Measurements from ENCODE around the gene GNS.
A peak's percentile ranks its signal among the peaks of the same experiment; 100 is the strongest.
"Not testable (repeated sequence)": the region's sequence is repeated elsewhere in the genome, so short reads cannot be mapped to it uniquely, and the experiment has no call there.

The GNS gene

GRCh38 chr12:64694130-64695040 is 64.8 kb downstream of the GNS start:
- no peak for DNase-seq

DNA sequence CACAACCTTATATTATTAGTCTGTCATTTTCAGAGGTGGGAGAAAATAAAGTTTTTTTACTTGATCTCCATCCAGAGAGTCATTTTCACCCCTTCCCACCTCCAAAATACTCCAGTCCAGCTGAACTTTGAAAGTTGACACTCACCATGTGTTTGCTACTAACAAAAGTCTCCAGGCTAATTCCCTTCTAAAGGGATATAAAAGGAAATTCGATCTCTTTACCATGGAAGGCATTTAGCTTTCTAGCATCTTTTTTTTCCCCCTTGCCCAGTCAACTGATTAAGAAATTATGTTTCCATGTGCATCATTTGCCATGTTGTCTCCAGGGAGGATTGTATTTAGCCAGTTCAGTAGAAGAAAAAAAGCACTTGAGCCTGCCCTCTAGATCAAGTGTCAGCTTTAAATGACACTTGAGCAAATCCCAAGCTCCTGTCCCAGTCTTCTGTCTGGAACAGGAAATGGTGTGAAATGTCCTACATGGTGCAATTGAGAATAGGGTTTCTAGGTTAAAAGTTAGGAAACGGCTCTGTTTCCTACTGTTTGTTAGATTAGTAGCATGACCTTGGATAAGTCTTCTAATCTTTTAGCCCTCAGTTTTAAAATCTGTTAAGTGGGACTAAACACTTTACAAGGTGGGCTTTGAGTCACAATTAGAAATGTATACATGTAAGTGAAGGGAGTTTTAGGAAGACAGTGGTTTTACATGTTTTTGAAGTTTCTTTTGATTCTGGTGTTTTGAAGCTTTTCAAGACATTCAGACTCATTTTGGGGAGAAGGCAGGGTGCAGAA is 67.2 kb downstream of the GNS start:
- peak; percentile 69 to 72 for DNase-seq

DNA sequence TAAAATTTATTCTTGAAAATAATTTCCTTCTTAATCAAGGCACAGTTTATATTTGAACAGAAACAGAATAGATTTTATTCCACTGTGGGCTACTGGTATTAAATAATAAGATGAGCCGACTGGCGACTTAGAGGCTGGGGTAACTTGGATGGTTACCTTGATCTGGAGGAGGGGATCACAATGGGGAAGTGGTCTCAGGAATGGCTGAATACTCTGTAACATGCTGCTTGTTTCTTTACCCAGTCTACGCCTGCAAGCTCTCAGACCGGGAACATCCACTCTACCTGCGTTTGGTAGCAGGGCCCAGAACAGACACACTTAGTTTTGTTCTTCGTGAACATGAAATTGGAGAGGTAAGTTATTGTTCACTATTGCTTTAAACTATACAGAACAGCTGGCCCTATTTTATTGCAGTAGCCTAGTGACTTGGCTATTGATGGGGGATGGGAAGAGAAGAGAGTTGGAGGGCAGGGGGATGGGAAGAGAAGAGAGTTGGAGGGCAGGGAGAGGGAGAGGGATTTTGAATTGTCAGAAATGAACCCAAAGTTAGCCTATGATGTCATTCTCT is 67.9 kb downstream of the GNS start:
- DNase-seq: no peak

- not testable (repeated sequence) for DNase-seq
Observed at GRCh38 chr12:64690236-64690635, 69.0 kb downstream of the GNS start.

DNA sequence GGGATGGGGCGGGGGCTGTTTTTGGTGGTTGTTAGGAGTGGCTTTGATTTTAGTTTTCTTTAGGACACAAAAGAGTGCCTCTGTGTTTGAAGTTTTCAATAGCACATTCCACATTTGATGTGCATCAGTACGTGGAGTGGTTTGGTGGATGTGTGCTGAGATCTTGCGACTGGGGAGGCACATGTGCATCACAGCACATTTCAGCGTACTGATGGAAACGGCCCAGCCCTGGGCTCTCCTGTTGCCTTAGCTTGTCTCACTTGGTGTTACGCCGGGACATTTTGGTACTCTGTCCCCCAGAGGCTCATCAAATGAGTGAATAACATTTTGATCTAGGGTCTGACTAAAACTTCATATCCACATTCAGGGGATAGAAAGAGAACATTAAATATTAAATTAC is 70.5 kb downstream of the GNS start:
- DNase-seq: no peak

- no peak for DNase-seq
Observed at GRCh38 chr12:64688219-64688618, 71.0 kb downstream of the GNS start.

- DNase-seq: no peak
Observed at GRCh38 chr12:64687816-64688215, 71.4 kb downstream of the GNS start.

DNA sequence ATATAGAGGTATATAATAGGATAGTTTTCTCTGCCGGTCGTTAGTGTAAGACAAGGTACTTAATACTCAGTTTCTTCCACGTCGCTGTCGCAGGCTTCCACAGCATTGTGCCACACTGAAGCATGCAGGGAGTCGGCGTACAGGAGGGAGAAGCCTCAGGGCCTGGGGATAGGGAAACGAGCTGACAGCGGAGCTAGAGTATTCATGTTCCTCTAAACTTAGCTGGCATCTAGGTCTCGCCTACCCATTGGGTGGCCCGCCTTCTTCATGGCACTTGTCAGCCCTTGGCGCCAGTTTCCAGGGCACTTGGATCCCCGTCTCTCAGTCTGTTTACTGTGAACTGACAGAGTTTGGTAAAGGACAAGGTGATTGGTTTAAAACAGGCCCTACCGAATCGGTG is 73.6 kb downstream of the GNS start:
- DNase-seq: no peak

- DNase-seq: no peak
Observed at GRCh38 chr12:64685050-64685449, 74.2 kb downstream of the GNS start.

DNA sequence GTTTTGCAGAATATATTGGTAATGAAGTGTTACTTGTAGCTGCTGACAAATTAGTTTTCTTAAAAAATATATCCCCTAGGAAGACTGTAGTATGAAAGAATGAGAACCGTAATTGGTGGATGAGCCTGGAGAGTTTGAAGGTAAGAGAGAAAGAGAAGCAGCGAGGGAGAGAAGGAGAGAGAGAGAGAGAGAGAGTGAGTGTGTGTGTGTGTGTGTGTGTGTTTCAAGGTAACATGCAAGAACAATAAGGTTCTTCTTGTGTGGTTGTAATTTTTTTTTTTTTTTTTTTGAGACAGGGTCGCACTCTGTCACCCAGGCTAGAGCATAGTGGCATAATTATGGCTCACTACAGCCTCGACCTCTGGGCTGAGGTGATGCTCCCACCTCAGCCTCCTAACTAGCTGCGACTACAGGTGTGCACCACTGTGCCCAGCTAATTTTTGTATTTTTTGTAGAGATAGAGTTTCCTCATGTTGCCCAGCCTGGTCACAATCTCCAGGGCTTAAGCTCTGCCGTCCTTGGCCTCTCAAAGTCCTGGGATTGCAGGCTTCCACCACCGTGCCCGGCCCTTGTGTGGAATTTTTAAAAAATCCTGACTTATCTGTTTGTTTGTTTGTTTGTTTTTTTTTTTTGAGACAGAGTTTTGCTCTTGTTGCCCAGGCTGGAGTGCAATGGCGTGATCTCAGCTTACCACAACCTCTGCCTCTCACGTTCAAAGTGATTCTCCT is 75.2 kb downstream of the GNS start:
- DNase-seq: no peak

GRCh38 chr12:64682572-64683277 is 76.5 kb downstream of the GNS start:
- no peak for DNase-seq

DNA sequence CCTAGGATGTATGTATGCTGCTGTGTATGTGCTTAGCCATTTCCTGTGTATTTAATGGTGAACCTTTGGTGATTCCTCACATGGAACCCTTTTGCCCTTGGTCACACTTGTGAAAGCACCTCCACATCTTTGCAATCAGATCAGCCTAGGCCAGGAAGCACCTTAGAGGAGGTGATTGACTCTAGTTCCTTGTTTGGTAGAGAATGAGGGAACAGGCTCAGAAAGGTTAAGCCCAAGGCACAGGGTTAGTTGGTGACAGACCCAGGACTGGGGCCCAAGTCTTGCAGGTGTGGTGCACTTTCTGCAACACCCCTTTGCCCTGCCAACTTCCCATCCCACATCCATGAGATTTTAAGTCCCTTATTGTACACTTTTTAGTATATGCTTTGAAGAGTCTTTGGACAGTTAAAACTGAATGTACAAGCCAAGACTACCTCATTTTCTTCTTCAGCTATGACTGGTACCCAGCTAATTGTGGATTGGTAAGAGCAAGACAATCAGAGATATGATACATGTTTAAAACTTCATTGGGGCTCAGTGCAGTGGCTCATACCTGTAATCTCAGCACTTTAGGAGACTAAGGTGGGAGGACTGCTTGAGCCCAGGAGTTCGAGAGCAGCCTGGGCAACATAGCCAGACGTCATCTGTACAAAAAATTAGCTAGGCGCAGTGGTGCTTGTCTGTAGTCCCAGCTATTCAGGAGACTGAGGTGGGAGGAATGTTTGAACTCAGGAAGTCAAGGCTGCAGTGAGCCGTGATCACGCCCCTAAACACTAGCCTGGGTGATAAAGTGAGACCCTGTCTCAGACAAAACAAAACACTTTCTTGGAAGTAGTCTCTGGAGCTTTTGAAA is 77.8 kb downstream of the GNS start:
- DNase-seq: no peak

- DNase-seq: no peak
Observed at GRCh38 chr12:64680235-64680634, 79.0 kb downstream of the GNS start.

DNA sequence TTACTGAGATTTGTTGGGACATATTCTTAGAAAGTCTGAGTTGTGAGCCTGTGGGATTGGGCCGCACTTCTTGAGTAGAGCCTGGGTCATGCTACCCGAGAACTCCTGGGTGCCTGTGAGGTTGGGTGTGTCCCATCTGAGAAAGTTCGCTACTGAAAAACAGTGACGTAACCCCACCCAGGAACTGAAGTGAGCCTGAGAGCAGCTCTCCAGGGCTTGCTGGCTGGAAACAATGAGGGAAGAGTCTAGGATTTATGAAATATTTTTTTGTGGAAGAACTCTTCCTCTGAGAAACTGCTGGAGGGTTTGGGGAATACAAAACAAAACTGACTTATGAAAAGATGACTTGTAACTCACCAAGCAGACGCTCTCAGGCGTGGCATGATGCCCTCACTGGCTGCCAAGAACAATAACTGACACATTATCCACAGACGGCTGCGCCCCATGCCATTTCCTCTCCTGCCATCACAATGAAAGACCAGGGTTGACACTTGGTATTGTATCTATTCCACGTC is 79.7 kb downstream of the GNS start:
- no peak for DNase-seq

DNA sequence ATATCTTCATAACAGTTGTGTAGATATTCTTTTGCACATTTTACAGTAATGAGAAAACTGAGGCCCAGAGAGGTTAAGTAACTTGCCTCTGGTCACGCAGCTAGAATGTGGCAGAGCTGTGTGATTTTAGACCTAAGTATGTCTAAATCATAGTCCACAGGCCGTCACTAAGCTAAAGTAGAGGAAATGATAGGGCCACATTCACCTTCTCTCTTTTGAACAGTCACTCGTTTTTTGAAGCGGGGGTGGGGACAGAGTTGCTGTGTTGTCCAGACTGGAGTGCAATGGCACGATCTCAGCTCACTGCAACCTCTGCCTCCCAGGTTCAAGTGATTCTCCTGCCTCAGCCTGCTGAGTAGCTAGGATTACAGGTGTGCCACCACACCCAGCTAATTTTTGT is 80.4 kb downstream of the GNS start:
- no peak for DNase-seq

GRCh38 chr12:64678248-64678647 is 81.0 kb downstream of the GNS start:
- DNase-seq: no peak

DNA sequence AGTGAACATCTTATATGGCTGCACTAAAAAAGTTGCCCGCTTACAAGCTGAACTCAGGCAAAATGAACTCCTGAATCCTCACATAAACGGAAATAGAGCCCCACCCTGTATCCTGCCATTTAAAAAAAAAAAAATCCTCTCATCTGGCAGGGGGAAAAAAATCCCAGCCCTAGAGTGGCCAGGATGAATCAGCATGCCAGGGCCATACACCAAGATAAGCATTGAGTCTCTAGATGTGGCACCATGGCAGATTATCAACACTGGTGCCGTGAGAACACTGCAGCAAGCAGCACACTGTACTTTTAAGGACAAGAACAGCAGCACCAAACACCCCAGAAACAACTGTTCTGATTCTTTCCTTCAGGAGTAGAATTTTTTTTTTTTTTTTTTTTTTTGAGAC is 83.4 kb downstream of the GNS start:
- DNase-seq: no peak

DNA sequence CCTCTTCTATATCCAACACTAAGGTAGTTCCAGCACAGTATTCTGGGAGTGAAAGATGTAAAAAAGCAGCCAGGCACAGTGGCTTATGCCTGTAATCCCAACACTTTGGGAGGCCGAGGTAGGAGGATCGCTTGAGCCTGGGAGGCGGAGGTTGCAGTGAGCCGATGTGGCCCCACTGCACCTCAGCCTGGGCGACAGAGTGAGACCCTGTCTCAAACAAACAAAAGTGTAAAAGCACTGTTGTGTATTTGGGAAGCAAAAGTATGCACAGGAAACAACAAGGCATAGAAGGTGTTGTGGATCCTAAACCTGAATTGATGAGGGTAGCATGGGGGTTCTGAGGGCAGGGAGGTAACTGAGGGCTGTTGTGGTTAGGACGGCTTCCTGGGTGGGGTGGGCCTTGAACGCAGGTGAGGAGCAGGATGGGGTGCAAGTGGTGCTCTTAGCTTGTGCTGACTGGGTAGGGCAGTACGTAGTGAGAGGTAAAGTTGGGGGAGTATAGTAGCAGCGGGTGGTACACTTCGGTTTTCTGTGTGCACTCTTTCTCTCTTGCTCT is 84.8 kb downstream of the GNS start:
- DNase-seq: no peak

- DNase-seq: no peak
Observed at GRCh38 chr12:64673490-64674169, 85.6 kb downstream of the GNS start.

GRCh38 chr12:64672925-64673409 is 86.2 kb downstream of the GNS start:
- DNase-seq: no peak
